Thyroid gland (tissue), 4 donors: ENCODE data around the gene ABI3BP.

ENCODE experiments used
- CTCF ChIP-seq, 6 experiments: fragments of 200-600 bp in 3 of 6; fragments of 450-650 bp in 3 of 6; sonication (generic) in 3 of 6; IDR thresholded peaks; one replicate each; pipeline ENCODE4 v1.5.1; 2016 to 2019; ENCODE audit warnings: antibody characterized with exemption in 6 of 6, mild to moderate bottlenecking in 2 of 6, inconsistent platforms in 1 of 6, moderate library complexity in 1 of 6
- POLR2A ChIP-seq, 2 donors: fragments of 450-650 bp; IDR thresholded peaks; one replicate each; pipeline ENCODE4 v1.6.1; 2017; ENCODE audit warnings: antibody characterized with exemption in 2 of 2, mild to moderate bottlenecking in 2 of 2, moderate library complexity in 1 of 2

GRCh38 chr3:100936931-100937330 is 56.3 kb downstream of the ABI3BP start:
- TF ChIP-seq CTCF (IDR thresholded peaks at IDR 0.05) (no peak), POLR2A (IDR thresholded peaks at IDR 0.05) (no peak)
